B cell (primary cell): ENCODE results near the gene LMO7.

Source experiments
- EZH2 ChIP-seq: IDR thresholded peaks from 2 replicates; pipeline ENCODE4 v1.6.1; 2012; ENCODE audit warnings: borderline replicate concordance, low read depth, mild to moderate bottlenecking, moderate library complexity, low read length; ENCODE audit not compliant: insufficient read depth, poor library complexity, severe bottlenecking
- TF ChIP-seq, protein P1 (sequence below): fragments of 200-600 bp; IDR thresholded peaks from one replicate; pipeline ENCODE4 v1.8.0; 2022; ENCODE audit warnings: antibody characterized with exemption, mild to moderate bottlenecking

DNA sequence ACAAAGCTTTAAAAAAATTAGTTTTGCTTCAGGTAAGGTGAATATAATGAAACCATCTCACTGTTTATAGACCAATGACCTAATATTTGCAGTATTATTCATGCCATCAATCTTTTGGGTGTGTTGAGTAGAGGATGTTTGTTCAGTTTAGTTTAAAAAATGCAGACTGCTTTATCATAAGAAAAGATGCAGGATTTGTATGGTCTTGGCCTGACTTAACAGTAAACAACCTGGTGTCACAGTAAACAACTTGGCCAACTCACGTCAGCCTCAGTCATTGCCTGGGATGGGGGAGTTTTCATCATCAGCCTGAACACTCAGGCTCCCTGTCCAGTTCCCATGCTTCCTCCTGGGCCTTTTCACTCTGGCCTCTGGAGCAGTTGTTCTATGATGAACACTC, 55.1 kb downstream of the LMO7 start:
- TF ChIP-seq, protein P1, sequence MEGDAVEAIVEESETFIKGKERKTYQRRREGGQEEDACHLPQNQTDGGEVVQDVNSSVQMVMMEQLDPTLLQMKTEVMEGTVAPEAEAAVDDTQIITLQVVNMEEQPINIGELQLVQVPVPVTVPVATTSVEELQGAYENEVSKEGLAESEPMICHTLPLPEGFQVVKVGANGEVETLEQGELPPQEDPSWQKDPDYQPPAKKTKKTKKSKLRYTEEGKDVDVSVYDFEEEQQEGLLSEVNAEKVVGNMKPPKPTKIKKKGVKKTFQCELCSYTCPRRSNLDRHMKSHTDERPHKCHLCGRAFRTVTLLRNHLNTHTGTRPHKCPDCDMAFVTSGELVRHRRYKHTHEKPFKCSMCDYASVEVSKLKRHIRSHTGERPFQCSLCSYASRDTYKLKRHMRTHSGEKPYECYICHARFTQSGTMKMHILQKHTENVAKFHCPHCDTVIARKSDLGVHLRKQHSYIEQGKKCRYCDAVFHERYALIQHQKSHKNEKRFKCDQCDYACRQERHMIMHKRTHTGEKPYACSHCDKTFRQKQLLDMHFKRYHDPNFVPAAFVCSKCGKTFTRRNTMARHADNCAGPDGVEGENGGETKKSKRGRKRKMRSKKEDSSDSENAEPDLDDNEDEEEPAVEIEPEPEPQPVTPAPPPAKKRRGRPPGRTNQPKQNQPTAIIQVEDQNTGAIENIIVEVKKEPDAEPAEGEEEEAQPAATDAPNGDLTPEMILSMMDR = no peak
- no peak for TF ChIP-seq EZH2
